AG04449 (cell line): ENCODE data around the gene KIF26B.
"Not testable (repeated sequence)": the region's sequence is repeated elsewhere in the genome, so short reads cannot be mapped to it uniquely, and the experiment has no call there.

Experiments
- CTCF ChIA-PET: fragments of 350-600 bp; formaldehyde crosslinking; extraction: SDS; loops from one replicate; lab custom pipeline; 2021; ENCODE audit warnings: antibody characterized with exemption; lab: Yijun Ruan, JAX
- POLR2A ChIA-PET: fragments of 400-600, 350-600 bp; formaldehyde crosslinking; extraction: SDS; loops from one replicate; lab custom pipeline; 2020; ENCODE audit warnings: antibody characterized with exemption, inconsistent platforms; lab: Yijun Ruan, JAX
- DNase-seq: peaks from one replicate; pipeline ENCODE4 v3.0.0-alpha.2; 2010; ENCODE audit warnings: low read depth, low spot score
- H3K4me3 ChIP-seq: 2 replicates; pipeline ENCODE4 v1.5.1; 2011; ENCODE audit warnings: low read depth, mild to moderate bottlenecking, control low read depth, low read length
- TF ChIP-seq, protein P1 (sequence below): IDR thresholded peaks from one replicate; pipeline ENCODE4 v1.5.1; 2011; ENCODE audit warnings: mild to moderate bottlenecking, moderate library complexity, low read length, control low read depth, inconsistent platforms; ENCODE audit not compliant: insufficient read depth; ENCODE audit errors: missing control alignments

Gene KIF26B

DNA sequence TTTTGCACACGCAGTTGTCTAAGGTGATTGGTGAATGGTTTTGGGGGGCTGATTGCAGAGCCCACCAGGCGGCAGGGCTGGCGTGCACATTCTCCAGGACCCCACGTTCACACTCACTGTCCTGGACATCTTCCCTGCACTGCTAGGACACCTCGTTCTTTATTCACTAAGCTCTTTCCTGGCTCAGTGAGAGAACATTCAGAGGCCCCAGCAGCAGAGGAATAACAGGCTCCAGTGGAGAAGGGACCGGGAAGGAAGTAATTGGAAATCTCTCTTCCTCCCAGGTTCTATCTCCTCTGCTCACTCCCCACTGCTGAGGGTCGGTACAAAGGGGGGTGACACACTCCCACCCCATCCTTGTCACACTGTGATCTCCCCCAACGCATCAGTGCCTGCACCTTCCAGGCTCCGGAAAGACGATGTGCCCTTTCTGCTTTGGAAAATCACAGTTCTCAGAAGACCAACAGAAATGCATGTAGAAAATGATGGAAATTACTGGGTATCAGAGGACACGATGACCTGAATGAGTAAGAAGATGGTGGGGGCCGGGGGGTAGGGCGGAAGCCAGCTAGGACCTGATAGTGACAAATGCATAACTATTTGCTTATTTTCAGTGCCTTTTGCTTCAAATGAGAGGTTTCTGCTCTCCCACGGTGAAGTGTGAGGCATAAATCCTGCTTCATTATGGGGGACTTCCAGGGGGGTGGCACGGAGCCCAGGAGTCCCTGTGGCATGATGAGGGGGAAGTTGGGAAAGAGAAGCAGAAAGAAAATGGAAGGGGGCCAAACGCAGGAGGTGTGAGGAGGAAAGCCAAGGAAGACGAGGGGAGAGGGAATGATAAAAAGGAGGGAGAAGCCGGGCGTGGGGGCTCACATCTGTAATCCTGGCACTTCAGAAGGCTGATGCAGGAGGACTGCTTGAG lies 25.2 kb upstream of the KIF26B start:
- no peak for DNase-seq
- ChIA-PET POLR2A (no interaction called here), CTCF (interaction anchor here (1.1 to 1.2 kb wide), 2 partner anchors 24 to 1363 kb away, joined by 3 read pairs; no protein-coding TSS in a partner anchor)
- TF ChIP-seq, protein P1, sequence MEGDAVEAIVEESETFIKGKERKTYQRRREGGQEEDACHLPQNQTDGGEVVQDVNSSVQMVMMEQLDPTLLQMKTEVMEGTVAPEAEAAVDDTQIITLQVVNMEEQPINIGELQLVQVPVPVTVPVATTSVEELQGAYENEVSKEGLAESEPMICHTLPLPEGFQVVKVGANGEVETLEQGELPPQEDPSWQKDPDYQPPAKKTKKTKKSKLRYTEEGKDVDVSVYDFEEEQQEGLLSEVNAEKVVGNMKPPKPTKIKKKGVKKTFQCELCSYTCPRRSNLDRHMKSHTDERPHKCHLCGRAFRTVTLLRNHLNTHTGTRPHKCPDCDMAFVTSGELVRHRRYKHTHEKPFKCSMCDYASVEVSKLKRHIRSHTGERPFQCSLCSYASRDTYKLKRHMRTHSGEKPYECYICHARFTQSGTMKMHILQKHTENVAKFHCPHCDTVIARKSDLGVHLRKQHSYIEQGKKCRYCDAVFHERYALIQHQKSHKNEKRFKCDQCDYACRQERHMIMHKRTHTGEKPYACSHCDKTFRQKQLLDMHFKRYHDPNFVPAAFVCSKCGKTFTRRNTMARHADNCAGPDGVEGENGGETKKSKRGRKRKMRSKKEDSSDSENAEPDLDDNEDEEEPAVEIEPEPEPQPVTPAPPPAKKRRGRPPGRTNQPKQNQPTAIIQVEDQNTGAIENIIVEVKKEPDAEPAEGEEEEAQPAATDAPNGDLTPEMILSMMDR, result no peak
- H3K4me3 ChIP-seq, result no peak overlapping the region

DNA sequence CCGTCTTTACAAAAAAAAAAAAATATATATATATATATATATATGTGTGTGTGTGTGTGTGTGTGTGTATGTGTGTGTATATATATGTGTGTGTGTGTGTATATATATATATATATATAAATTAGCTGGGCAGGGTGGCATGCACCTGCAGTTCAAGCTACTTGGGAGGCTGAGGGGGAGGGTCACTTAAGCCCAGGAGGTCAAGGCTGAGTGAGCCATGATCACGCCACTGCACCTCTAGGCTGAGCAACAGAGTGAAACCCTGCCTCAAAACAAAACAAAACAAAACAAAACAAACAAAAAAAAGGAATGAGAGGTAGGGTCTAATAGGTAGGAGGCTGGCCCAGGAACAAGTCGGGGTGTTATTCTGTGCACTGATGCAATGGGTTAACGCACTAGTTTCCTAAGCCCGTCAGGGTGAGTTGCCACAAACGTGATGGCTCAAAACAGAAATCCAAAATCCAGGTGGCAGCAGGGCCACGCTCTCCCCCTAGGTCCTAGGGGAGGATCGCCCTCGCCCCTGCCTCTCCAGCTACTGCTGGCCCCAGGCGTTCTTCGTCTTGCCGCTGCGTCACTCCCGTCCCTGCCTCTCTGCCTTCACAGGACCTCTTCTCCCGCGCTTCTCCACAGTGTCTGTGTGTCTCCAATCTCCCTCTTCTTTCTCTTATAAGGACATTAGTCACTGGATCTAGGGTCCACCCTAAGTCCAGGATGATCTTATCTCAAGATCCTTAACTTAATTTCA lies 24.3 kb upstream of the KIF26B start:
- CTCF ChIA-PET, POLR2A ChIA-PET, H3K4me3 ChIP-seq, DNase-seq: not testable (repeated sequence)

DNA sequence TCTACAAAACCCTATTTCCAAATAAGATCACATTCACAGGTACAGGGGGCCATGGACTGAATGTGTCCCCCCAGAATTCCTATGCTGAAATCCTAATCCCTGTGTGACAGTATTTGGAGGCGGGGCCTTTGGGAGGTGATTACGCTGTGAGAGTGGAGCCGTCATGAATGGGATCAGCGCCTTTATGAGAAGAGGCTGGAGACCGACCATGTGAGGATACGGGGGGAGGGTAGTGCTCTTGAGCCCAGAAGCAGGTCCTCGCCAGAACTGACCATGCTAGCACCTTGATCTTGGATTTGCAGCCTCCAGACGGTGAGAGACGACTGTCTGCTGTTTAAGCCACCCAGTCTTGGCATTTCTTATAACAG lies 23.8 kb upstream of the KIF26B start:
- ChIA-PET POLR2A (no interaction called here), CTCF (no interaction called here)
- no peak for DNase-seq

DNA sequence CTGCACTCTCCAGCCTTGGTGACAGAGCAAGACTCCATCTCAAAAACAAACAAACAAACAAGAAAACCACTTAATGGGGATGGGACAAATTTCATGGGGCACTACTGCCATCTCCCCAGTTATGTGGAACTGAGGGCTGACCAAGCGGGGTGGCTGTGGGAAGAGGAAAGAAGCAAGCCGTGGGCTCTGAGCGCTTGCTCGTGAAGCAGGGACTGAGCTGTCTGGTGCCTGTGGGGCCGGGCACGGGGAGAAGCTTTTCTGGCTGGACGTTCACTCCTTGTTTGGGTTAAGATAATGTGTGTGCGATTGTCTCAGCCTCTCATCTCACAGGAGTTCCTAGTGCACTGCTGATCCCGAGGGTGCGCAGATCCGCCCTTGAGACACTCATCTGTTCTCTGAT lies 22.0 kb upstream of the KIF26B start:
- DNase-seq, result no peak
- ChIA-PET POLR2A (no interaction called here), CTCF (interaction anchor here (0.6 to 1.0 kb wide), 2 partner anchors 20 to 213 kb away, joined by 3 to 4 read pairs; no protein-coding TSS in a partner anchor)
- TF ChIP-seq, protein P1, result no peak
- H3K4me3 ChIP-seq, result no peak overlapping the region

More for the DNA sequence above, 23.8 kb upstream of the KIF26B start:
- no peak overlapping the region for H3K4me3 ChIP-seq
- TF ChIP-seq, protein P1, result no peak

DNA sequence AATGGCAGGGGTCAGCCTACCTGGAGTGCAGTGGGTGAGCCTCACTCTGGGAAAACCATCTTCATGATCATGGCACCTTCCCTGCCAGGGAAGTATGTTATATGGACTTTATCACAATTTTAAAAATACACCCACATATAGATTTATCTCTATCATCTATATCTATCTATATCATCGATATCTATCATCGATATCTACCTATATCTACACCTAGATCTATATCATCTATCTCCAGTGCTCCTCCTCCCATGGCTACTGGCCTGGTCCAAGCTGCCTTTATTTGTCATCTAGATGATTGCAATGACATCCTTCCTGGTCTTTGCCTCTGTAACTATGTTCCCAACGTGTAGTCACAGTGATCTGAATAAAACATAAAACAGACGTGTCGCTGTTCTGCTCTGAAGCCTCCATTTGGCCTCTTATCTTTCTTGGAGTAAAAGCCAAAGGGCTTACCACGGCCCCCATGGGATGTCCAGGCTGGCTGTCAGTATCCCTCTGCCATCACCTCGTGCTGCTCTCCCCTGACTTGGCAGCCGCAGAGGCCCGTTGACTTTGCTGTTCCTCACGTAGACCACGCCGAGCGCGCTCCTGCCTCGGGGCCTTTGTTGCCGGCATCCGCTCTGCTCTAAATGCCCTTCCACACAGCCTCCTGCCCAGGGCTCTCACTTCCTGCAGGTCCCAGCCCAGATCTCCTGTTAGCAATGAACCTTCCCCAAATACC lies 20.6 kb upstream of the KIF26B start:
- ChIA-PET POLR2A (no interaction called here), CTCF (no interaction called here)
- TF ChIP-seq, protein P1, result no peak
- H3K4me3 ChIP-seq, result no peak overlapping the region
- DNase-seq, result no peak

DNA sequence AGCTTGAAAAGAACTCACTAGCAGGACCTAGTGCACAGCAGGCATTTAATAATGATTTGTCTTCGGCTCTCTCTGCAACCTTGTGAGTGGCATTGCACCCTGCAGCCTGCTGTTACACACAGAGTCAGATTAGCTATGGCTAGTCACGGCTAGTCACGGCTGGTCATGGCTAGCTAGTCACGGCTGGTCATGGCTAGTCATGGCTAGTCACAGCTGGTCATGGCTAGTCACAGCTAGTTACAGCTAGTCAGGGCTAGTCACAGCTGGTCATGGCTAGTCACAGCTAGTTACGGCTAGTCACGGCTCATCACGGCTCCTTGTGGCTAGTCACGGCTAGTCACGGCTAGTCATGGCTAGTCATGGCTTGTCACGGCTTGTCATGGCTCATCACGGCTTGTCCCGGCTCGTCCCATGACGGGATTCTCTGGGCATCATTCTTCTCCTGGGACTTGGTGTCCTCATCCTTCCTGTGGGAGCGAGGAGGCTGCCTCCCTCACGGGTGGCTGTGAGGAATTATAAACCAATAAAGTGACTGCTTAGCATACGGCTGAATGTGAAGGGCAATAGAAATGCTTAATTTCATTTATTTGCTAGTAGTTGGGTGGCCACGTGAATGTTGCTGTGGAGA lies 12.5 kb upstream of the KIF26B start:
- no peak for DNase-seq
- H3K4me3 ChIP-seq, result no peak overlapping the region
- CTCF ChIA-PET, result interaction anchor here (1.0 to 1.9 kb wide), 2 partner anchors 8 to 11 kb away, joined by 3 to 10 read pairs; no protein-coding TSS in a partner anchor
- POLR2A ChIA-PET, result no interaction called here
- TF ChIP-seq, protein P1, result no peak
